Cerebellar cortex (tissue), 1 donor: ENCODE results near the gene WDTC1.

Experiments
- DNase-seq: peaks from one replicate; pipeline ENCODE4 v3.0.0-alpha.2; 2015; ENCODE audit warnings: low spot score

The WDTC1 gene

DNA sequence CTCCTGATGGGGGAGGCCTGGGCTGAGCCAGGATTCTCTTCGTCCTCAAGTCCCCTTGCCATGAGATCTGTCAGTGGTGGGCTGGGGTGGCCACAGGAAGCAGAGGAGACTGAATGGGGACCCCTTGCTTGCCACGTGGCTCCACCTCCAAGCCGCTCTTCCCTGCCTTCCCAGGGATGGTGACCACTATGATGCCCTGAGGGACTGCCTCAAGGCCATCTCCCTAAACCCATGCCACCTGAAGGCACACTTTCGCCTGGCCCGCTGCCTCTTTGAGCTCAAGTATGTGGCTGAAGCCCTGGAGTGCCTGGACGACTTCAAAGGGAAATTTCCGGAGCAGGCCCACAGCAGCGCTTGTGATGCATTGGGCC is 66.6 kb downstream of the WDTC1 start:
- no peak for DNase-seq

GRCh38 chr1:27301582-27302199 is 67.3 kb downstream of the WDTC1 start:
- DNase-seq: peak; percentile 50

GRCh38 chr1:27302612-27303011 is 68.2 kb downstream of the WDTC1 start:
- no peak for DNase-seq

DNA sequence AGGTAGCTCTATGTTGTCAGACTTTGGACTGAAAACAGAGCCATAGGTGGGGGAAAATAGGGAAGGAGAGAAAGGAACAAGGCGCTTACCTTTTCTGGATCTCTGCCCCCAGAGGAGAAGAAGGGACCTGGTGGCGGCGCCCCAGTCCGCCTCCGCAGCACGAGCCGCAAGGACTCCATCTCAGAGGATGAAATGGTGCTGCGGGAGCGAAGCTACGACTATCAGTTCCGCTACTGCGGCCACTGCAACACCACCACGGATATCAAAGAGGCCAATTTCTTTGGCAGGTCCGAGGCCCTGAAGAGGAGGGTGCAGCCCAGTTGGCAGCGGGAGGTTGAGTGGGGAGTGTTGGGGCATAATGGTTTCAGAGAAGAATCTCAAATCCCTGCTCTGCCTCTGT is 69.1 kb downstream of the WDTC1 start:
- DNase-seq: no peak

DNA sequence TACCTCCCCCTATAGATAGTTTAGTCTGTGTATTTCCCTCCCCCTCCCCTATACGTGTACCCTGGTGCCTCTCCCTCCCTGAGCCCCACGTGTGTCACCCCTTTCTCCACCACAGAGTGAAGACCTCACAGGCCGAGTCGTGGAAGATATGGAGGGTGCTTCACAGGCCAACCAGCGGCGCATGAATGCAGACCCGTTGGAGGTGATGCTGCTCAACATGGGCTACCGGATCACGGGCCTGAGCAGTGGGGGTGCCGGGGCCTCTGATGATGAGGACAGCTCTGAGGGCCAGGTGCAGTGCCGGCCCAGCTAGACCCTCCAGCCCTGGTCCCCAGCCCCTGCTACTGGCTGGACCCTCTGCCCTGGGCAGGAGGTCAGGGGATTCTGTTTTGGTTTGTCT is 71.6 kb downstream of the WDTC1 start:
- no peak for DNase-seq

- no peak for DNase-seq
Measured at GRCh38 chr1:27306892-27307761, 72.7 kb downstream of the WDTC1 start.

- DNase-seq: no peak
Measured at GRCh38 chr1:27307874-27308598, 73.6 kb downstream of the WDTC1 start.

GRCh38 chr1:27314169-27314568 is 79.7 kb downstream of the WDTC1 start:
- DNase-seq: no peak

DNA sequence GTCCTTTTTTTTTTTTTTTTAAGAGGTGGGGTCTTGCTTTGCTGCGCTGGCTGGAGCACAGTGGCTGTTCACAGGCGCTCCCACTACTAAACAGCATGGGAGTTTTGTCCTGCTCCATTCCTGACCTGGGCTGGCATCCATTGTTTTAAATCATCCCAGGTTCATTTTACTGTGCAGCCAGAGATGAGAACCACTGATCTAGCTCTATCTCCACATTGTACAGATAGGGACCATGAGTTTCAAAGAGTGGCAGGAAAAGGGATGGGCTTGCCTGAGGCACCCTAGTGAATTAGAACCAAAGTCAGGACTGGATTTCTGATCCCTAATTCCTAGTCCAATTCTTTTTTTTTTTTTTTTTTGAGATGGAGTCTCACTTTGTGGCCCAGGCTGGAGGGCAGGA is 80.3 kb downstream of the WDTC1 start:
- DNase-seq: no peak

DNA sequence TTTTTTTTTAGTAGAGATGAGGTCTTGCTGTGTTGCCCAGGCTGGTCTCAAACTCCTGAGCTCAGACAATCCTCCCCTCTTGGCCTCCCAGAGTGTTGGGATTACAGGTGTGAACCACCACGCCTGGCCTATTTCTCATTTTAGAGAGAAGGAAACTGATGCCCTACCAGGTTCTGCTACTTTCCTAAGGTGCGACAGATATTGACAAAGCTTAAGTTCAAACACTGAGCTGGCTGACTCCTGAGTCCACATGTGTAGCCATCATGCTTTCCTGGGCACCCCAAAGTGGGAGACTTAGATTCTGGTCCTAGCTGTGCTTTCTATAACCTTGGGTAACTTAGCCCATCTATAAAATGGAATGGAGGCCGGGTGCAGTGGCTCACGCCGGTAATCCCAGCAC is 82.4 kb downstream of the WDTC1 start:
- no peak for DNase-seq

GRCh38 chr1:27318136-27318535 is 83.7 kb downstream of the WDTC1 start:
- DNase-seq: peak; percentile 65

DNA sequence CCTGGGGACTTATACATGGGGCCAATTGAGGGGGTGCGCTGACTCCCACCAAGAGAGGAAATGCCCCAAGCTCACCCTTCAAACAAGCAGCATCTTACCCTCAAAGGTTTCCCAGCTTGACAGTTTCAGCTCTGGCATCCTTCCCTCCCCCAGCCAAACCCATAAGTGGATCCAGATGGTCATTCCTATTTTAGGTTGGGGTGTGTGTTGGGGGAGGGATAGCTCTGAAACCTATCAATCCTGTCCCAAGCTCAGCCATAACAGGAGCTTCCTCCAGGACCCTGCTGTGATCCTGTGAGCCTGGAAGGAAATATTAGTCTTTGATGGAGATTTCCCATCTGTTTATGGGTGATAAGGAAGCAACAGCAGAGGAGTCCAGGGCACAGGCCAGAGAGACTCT is 84.2 kb downstream of the WDTC1 start:
- DNase-seq: peak; percentile 98

- DNase-seq: peak; percentile 96
Measured at GRCh38 chr1:27321813-27322568, 87.6 kb downstream of the WDTC1 start, which contains the start of gene TMEM222. TMEM222 (plus strand) TSS chr1:27322163; CDS start chr1:27322198, 35 bp downstream.

DNA sequence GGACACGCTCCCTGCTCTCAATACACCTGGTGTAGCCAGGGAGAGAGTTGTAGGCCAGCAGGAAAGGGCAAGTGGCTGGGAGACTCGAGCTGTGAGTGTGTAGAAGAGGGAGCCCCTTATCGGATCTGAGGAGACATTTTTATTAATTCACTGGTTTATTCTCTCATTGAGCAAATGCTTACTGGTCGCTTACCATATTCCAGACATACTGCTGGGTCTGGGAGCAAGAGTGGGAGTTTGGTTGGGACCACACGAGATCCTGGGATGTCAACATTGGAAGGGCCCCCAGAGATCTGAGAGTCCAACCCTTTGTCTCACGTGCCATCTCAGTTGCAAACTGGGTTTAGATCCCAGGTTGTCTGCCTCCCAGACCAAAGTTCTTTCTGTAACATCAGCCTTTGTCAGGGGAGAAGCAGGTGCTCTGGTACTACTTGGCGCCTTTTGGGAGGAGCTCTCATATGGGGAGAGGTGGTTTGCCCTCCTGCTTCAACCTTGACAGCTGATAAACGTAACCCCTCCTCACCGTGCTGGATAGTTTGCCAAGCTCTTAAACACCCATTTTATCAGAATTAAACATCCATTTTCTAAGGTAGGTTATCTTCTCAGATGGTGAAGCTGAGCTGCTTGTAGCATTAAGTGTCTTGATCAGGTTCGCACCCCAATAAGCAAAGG is 88.3 kb downstream of the WDTC1 start:
- no peak for DNase-seq

DNA sequence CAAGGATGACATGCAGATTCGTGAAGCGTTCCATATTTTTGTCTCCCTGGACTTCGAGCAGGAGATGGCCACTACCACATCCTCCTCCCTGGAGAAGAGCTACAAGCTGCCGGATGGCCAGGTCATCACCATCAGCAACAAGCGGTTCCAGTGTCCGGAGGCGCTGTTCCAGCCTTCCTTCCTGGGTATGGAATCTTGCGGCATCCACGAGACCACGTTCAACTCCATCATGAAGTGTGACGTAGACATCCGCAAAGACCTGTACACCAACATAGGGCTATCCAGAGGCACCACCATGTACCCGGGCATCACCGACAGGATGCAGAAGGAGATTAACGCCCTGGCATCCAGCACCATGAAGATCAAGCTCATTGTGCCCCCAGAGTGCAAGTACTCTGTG is 90.9 kb downstream of the WDTC1 start:
- DNase-seq: no peak

DNA sequence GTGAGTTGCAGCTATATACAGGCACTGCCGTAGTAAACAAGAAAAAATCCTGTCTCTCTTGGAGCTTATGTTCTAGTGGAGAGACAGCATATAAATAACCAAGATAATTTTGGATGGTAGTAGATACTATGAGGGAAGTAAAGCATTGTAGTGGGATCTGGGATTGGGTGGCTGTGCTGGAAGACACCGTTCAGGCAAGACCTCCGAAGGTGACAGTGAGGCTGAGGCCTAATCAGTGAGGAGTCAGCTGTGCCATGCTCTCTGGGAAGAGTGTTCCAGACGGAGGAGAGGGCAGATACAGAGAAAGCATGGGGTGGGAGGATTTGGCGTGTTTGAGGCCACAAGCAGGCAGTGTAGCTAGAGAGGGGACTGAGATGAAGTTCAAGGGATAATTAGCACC is 93.5 kb downstream of the WDTC1 start:
- no peak for DNase-seq

- DNase-seq: no peak
Measured at GRCh38 chr1:27330786-27331185, 96.4 kb downstream of the WDTC1 start.

- DNase-seq: no peak
Measured at GRCh38 chr1:27331426-27331825, 97.0 kb downstream of the WDTC1 start.

DNA sequence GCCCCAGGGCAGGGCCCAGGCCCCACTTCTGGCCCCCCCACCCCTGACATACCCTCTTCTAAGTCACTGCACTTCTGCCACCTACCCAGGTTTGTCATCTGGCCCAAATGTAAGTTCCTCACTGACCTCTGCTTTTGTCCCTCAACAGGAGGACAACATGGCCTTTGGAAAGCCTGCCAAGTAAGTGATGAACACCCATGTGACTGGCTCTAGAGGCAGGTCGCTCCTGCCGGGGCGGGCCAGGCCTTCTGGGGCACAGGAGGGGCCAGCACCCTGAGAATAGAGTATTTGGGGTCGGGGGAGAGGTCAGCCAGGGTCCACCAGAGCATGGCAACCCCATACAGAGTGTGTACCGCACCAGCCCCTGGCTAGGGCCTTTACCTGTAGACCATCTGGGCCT is 97.5 kb downstream of the WDTC1 start:
- DNase-seq: no peak

- peak; percentile 70 for DNase-seq
Measured at GRCh38 chr1:27332536-27333281, 98.3 kb downstream of the WDTC1 start.

- DNase-seq: no peak
Measured at GRCh38 chr1:27333717-27334279, 99.4 kb downstream of the WDTC1 start.
